Mesothelial cell of epicardium (in vitro differentiated cells): ENCODE results near the gene VNN1. TPM values are rescaled to one million over a fixed set of nuclear protein-coding genes. Genes with fewer than 3 reads are reported as not detected.

ENCODE experiments used
- DNase-seq, 2 experiments: peaks; one replicate each; pipeline ENCODE4 v3.0.0; 2021; ENCODE audit warnings: low spot score in 2 of 2; ENCODE audit not compliant: unreplicated experiment in 2 of 2
- H3K27ac Mint-ChIP-seq: 2 replicates; pipeline ENCODE4 v1.8.0; 2021; ENCODE audit warnings: mixed read lengths
- H3K27me3 Mint-ChIP-seq: 2 replicates; pipeline ENCODE4 v1.8.0; 2021; ENCODE audit warnings: low read depth, mixed read lengths
- H3K36me3 Mint-ChIP-seq: 2 replicates; pipeline ENCODE4 v1.8.0; 2021; ENCODE audit warnings: mixed read lengths
- H3K4me1 Mint-ChIP-seq: 2 replicates; pipeline ENCODE4 v1.8.0; 2021; ENCODE audit warnings: mixed read lengths
- H3K4me3 Mint-ChIP-seq: 2 replicates; pipeline ENCODE4 v1.8.0; 2021; ENCODE audit warnings: mild to moderate bottlenecking, moderate library complexity, mixed read lengths
- H3K9me3 Mint-ChIP-seq: 2 replicates; pipeline ENCODE4 v1.8.0; 2021; ENCODE audit warnings: mixed read lengths
- CTCF ChIP-seq: fragments of 200-600 bp; sonication (generic); IDR thresholded peaks from one replicate; pipeline ENCODE4 v1.5.0; 2021; ENCODE audit warnings: antibody characterized with exemption; ENCODE audit not compliant: unreplicated experiment
- total RNA-seq: library from RNA; stranded (reverse); gene quantifications from 3 replicates; pipeline ENCODE4 v1.2.1, GENCODE V29; 2021

Gene VNN1
- total RNA-seq = not detected in 3 replicates

- no peak for TF ChIP-seq CTCF
- H3K27me3 Mint-ChIP-seq = no peaks in the 10 kb centered on the region
- H3K4me3 Mint-ChIP-seq = no peak within 1 kb of the TSS
- DNase-seq = no peak
- H3K36me3 Mint-ChIP-seq = no peaks in the 10 kb centered on the region
- H3K4me1 Mint-ChIP-seq = peaks cover 4% of the 10 kb centered on the region
- H3K27ac Mint-ChIP-seq = no peak within 1 kb of the TSS
- H3K9me3 Mint-ChIP-seq = peaks cover 4% of the 10 kb centered on the region
Measured at GRCh38 chr6:132713352-132714134, at the start of gene VNN1. TSS of gene VNN1 (minus strand) at chr6:132714055. CDS start at chr6:132714035, 20 bp downstream.

- Mint-ChIP-seq H3K9me3 (no peaks in the 10 kb centered on the region), H3K4me3 (no peak overlapping the region), H3K4me1 (peaks cover 12% of the 10 kb centered on the region), H3K36me3 (no peaks in the 10 kb centered on the region), H3K27me3 (no peaks in the 10 kb centered on the region), H3K27ac (no peak overlapping the region)
- no peak for TF ChIP-seq CTCF
- DNase-seq = no peak
Measured at GRCh38 chr6:132763269-132763668, 49.4 kb upstream of the VNN1 start.

GRCh38 chr6:132760256-132760655, 46.4 kb upstream of the VNN1 start:
- Mint-ChIP-seq H3K4me1 (peaks cover 11% of the 10 kb centered on the region), H3K9me3 (no peaks in the 10 kb centered on the region), H3K36me3 (no peaks in the 10 kb centered on the region), H3K27ac (no peak overlapping the region), H3K4me3 (no peak overlapping the region), H3K27me3 (peaks cover 3% of the 10 kb centered on the region)
- TF ChIP-seq CTCF = no peak
- DNase-seq = no peak

GRCh38 chr6:132758689-132759088, 44.8 kb upstream of the VNN1 start:
- Mint-ChIP-seq H3K4me1 (no peaks in the 10 kb centered on the region), H3K9me3 (no peaks in the 10 kb centered on the region), H3K36me3 (no peaks in the 10 kb centered on the region), H3K27me3 (peaks cover 3% of the 10 kb centered on the region), H3K27ac (no peak overlapping the region), H3K4me3 (no peak overlapping the region)
- no peak for DNase-seq
- no peak for TF ChIP-seq CTCF

- no peak overlapping the region for H3K4me3 Mint-ChIP-seq
- H3K9me3 Mint-ChIP-seq = no peaks in the 10 kb centered on the region
- H3K4me1 Mint-ChIP-seq = no peaks in the 10 kb centered on the region
- H3K36me3 Mint-ChIP-seq = no peaks in the 10 kb centered on the region
- DNase-seq = no peak
- peaks cover 10% of the 10 kb centered on the region for H3K27me3 Mint-ChIP-seq
- no peak for TF ChIP-seq CTCF
- no peak overlapping the region for H3K27ac Mint-ChIP-seq
Measured at GRCh38 chr6:132752255-132752654, 38.4 kb upstream of the VNN1 start.
